Measurements from ENCODE around the gene PCDH15. TPM values are rescaled to one million over a fixed set of nuclear protein-coding genes. Genes with fewer than 3 reads are reported as not detected.

The PCDH15 gene
- total RNA-seq, 1 experiment from 2014 or later: 0.61 TPM

GRCh38 chr10:53864846-53865245 lies 936.2 kb downstream of the PCDH15 start:
- WGBS (ENCODE audit: extremely low coverage, insufficient read length, low lambda C conversion rate): no CpG with 5 or more reads among the region's 4 CpGs
- no peak overlapping the region for H3K14ac ChIP-seq (ENCODE audit: insufficient read depth, low read length)
- no peak overlapping the region for H3K18ac ChIP-seq (ENCODE audit: insufficient read length, low read depth, low read length)
- no peak overlapping the region for H3K27ac ChIP-seq (ENCODE audit: insufficient read length, low read depth, low read length)
- no peak overlapping the region for H2BK12ac ChIP-seq (ENCODE audit: insufficient read length, low read depth, low read length)
- H4K91ac ChIP-seq (ENCODE audit: insufficient read length, low read depth, low read length): no peak overlapping the region
- no peak overlapping the region for H3T11ph ChIP-seq (ENCODE audit: low read length)
- H3K9ac ChIP-seq (ENCODE audit: extremely low read depth, insufficient read length, low read length): no peak overlapping the region
- no peaks in the 10 kb centered on the region for H3K4me1 ChIP-seq (ENCODE audit: insufficient read depth, low read length)
- H2BK120ac ChIP-seq (ENCODE audit: low read depth, low read length, poor library complexity, severe bottlenecking): no peak overlapping the region
- no peak for TF ChIP-seq CTCF (conservative IDR thresholded peaks at IDR 0.05)
- no peak overlapping the region for H2BK15ac ChIP-seq (ENCODE audit: low read depth, low read length)
- no peak overlapping the region for H2AK5ac ChIP-seq (ENCODE audit: insufficient read length, low read length)
- Mint-ChIP-seq H3K9me3 (no peaks in the 10 kb centered on the region), H3K36me3 (ENCODE audit: insufficient read depth in 1 of 3, low read depth in 3 of 3) (no peaks in the 10 kb centered on the region), H3K4me3 (no peak overlapping the region), H3K27me3 (ENCODE audit: low read depth) (no peaks in the 10 kb centered on the region), H3K27ac (no peak overlapping the region), H3K4me1 (peaks cover 4 to 5% of the 10 kb centered on the region in 2 experiments; a peak in 2 of 4 replicates)
- no peak overlapping the region for H3K23ac ChIP-seq (ENCODE audit: insufficient read length, low read depth, low read length)
- H3K4ac ChIP-seq (ENCODE audit: low read depth, low read length): no peak overlapping the region
- H3K79me2 ChIP-seq (ENCODE audit: insufficient read depth, low read length): no peaks in the 10 kb centered on the region
- H4K8ac ChIP-seq (replicated peaks; ENCODE audit: insufficient read length, low read depth, low read length): no peak overlapping the region
- H2BK5ac ChIP-seq (ENCODE audit: insufficient read length, low read length): no peak overlapping the region
- H3K27me3 ChIP-seq (ENCODE audit: insufficient read depth, low read length): no peaks in the 10 kb centered on the region
- no peak overlapping the region for H3K4me2 ChIP-seq (ENCODE audit: insufficient read depth, insufficient read length, low read length)
- no peaks in the 10 kb centered on the region for H3K23me2 ChIP-seq (ENCODE audit: insufficient read length, low read depth, low read length, poor library complexity, severe bottlenecking)
- no peak overlapping the region for H2BK20ac ChIP-seq (ENCODE audit: low read depth, low read length, poor library complexity, severe bottlenecking)
- H3K9me3 ChIP-seq (ENCODE audit: control insufficient read depth, low read depth, low read length): no peaks in the 10 kb centered on the region
- no peaks in the 10 kb centered on the region for H3K79me1 ChIP-seq (ENCODE audit: insufficient read depth, low read depth, low read length, poor library complexity, severe bottlenecking)
- H4K20me1 ChIP-seq (ENCODE audit: control insufficient read depth, insufficient read depth, insufficient read length): no peaks in the 10 kb centered on the region
- no peak for DNase-seq
- no peak overlapping the region for H2AFZ ChIP-seq (ENCODE audit: low read length)
- no peak overlapping the region for H4K5ac ChIP-seq (ENCODE audit: insufficient read length, low read depth, low read length)
- no peak overlapping the region for H3K56ac ChIP-seq (ENCODE audit: insufficient read length, low read depth, low read length)

Measured in H9 (cell line).